ENCODE results near the gene HECW1. TPM values are rescaled to one million over a fixed set of nuclear protein-coding genes. Genes with fewer than 3 reads are reported as not detected.

HECW1 gene
- total RNA-seq, 1 experiment from 2014 or later, result 1.8 TPM

- Mint-ChIP-seq H3K9me3 (ENCODE audit: unreplicated experiment) (peaks cover 13% of the 10 kb centered on the region), H3K36me3 (ENCODE audit: insufficient read depth, unreplicated experiment) (no peaks in the 10 kb centered on the region), H3K27me3 (ENCODE audit: insufficient read depth, unreplicated experiment) (no peaks in the 10 kb centered on the region), H3K27ac (ENCODE audit: unreplicated experiment) (no peak overlapping the region), H3K4me1 (ENCODE audit: low read depth, unreplicated experiment) (no peaks in the 10 kb centered on the region), H3K4me3 (ENCODE audit: unreplicated experiment) (no peak overlapping the region)
- Histone ChIP-seq H3K4me3 (ENCODE audit: low read depth, low read length) (no peak overlapping the region), H3K9me3 (no peaks in the 10 kb centered on the region), H3K4me1 (no peaks in the 10 kb centered on the region), H3K36me3 (ENCODE audit: control insufficient read depth, insufficient read depth, low read length) (no peaks in the 10 kb centered on the region), H3K27me3 (replicated peaks; ENCODE audit: control insufficient read depth, insufficient read depth, low read length) (no peaks in the 10 kb centered on the region)
- POLR2A ChIA-PET, result no interaction called here
- DNase-seq, result no peak
- no peak for TF ChIP-seq CTCF (IDR thresholded peaks at IDR 0.05; ENCODE audit: insufficient read depth in 1 of 2, low read depth in 1 of 2, low read length in 1 of 2, severe bottlenecking in 1 of 2, unreplicated experiment in 1 of 2)
- CTCF ChIA-PET, result interaction anchor here (0.6 kb wide), 1 partner anchor 11 kb away, joined by 3 read pairs; no protein-coding TSS in a partner anchor
- intact Hi-C loops (cut with micrococcal nuclease; ENCODE audit: unreplicated experiment), result no loop called here
- no TSS peak for BruUV-seq (replicated peaks)
Measured at GRCh38 chr7:43562383-43562782, 449.9 kb downstream of the HECW1 start.

GRCh38 chr7:43565786-43566185 is 453.3 kb downstream of the HECW1 start:
- TF ChIP-seq CTCF (IDR thresholded peaks at IDR 0.05; ENCODE audit: insufficient read depth in 1 of 2, low read depth in 1 of 2, low read length in 1 of 2, severe bottlenecking in 1 of 2, unreplicated experiment in 1 of 2), result no peak
- BruUV-seq (replicated peaks), result no TSS peak
- peaks cover 7% of the 10 kb centered on the region for H3K4me1 Mint-ChIP-seq (ENCODE audit: low read depth, unreplicated experiment)
- no peaks in the 10 kb centered on the region for H3K9me3 Mint-ChIP-seq (ENCODE audit: unreplicated experiment)
- H3K27ac Mint-ChIP-seq (ENCODE audit: unreplicated experiment), result no peak overlapping the region
- no peak overlapping the region for H3K4me3 Mint-ChIP-seq (ENCODE audit: unreplicated experiment)
- no peaks in the 10 kb centered on the region for H3K36me3 Mint-ChIP-seq (ENCODE audit: insufficient read depth, unreplicated experiment)
- ChIA-PET POLR2A (no interaction called here), CTCF (interaction anchor here (1.2 kb wide), 1 partner anchor 17 kb away, joined by 7 read pairs; the partner anchor contains the start of gene STK17A)
- no peaks in the 10 kb centered on the region for H3K27me3 Mint-ChIP-seq (ENCODE audit: insufficient read depth, unreplicated experiment)
- H3K27me3 ChIP-seq (replicated peaks; ENCODE audit: control insufficient read depth, insufficient read depth, low read length), result no peaks in the 10 kb centered on the region
- H3K36me3 ChIP-seq (ENCODE audit: control insufficient read depth, insufficient read depth, low read length), result no peaks in the 10 kb centered on the region
- no peaks in the 10 kb centered on the region for H3K9me3 ChIP-seq
- no peak overlapping the region for H3K4me3 ChIP-seq (ENCODE audit: low read depth, low read length)
- H3K4me1 ChIP-seq, result no peaks in the 10 kb centered on the region
- intact Hi-C loops (cut with micrococcal nuclease; ENCODE audit: unreplicated experiment), result no loop called here
- no peak for DNase-seq

- Histone ChIP-seq H3K36me3 (ENCODE audit: control insufficient read depth, insufficient read depth, low read length) (no peaks in the 10 kb centered on the region), H3K4me1 (no peaks in the 10 kb centered on the region), H3K4me3 (ENCODE audit: low read depth, low read length) (no peak overlapping the region), H3K27me3 (replicated peaks; ENCODE audit: control insufficient read depth, insufficient read depth, low read length) (no peaks in the 10 kb centered on the region), H3K9me3 (no peaks in the 10 kb centered on the region)
- DNase-seq, result no peak
- Mint-ChIP-seq H3K36me3 (ENCODE audit: insufficient read depth, unreplicated experiment) (no peaks in the 10 kb centered on the region), H3K27me3 (ENCODE audit: insufficient read depth, unreplicated experiment) (no peaks in the 10 kb centered on the region), H3K4me1 (ENCODE audit: low read depth, unreplicated experiment) (peaks cover 7% of the 10 kb centered on the region), H3K9me3 (ENCODE audit: unreplicated experiment) (no peaks in the 10 kb centered on the region), H3K27ac (ENCODE audit: unreplicated experiment) (no peak overlapping the region), H3K4me3 (ENCODE audit: unreplicated experiment) (no peak overlapping the region)
- intact Hi-C loops (cut with micrococcal nuclease; ENCODE audit: unreplicated experiment), result no loop called here
- no TSS peak for BruUV-seq (replicated peaks)
- ChIA-PET POLR2A (no interaction called here), CTCF (interaction anchor here (2.7 kb wide), 1 partner anchor 14 kb away, joined by 10 read pairs; the partner anchor contains the start of gene STK17A)
- no peak for TF ChIP-seq CTCF (IDR thresholded peaks at IDR 0.05; ENCODE audit: insufficient read depth in 1 of 2, low read depth in 1 of 2, low read length in 1 of 2, severe bottlenecking in 1 of 2, unreplicated experiment in 1 of 2)
Measured at GRCh38 chr7:43568529-43568928, 456.1 kb downstream of the HECW1 start.
